HEK293T (cell line): ENCODE measurements around the gene RPS29.
A peak's percentile ranks its signal among the peaks of the same experiment; 100 is the strongest.

ENCODE experiments used
- CTCF ChIA-PET: fragments of 350-600 bp; formaldehyde crosslinking; extraction: SDS; loops from one replicate; lab custom pipeline; 2021; ENCODE audit warnings: antibody characterized with exemption, inconsistent platforms; lab: Yijun Ruan, JAX
- POLR2A ChIA-PET: fragments of 350-600 bp; formaldehyde crosslinking; extraction: SDS; loops from one replicate; lab custom pipeline; 2020; ENCODE audit warnings: antibody characterized with exemption, inconsistent platforms; lab: Yijun Ruan, JAX
- DNase-seq: peaks from one replicate; pipeline ENCODE4 v3.0.0; 2012; ENCODE audit warnings: mixed read lengths; ENCODE audit errors: extremely low spot score
- ARNT ChIP-seq: fragments of 450-650 bp; IDR thresholded peaks from 2 replicates; pipeline ENCODE4 v1.6.1; 2017; ENCODE audit warnings: mild to moderate bottlenecking
- BHLHE40 ChIP-seq: fragments of 450-650 bp; IDR thresholded peaks from 2 replicates; pipeline ENCODE4 v1.6.1; 2016; ENCODE audit warnings: mild to moderate bottlenecking, moderate library complexity, borderline replicate concordance
- CTBP1 ChIP-seq: fragments of 450-650 bp; IDR thresholded peaks from 2 replicates; pipeline ENCODE4 v1.6.1; 2016; ENCODE audit warnings: borderline replicate concordance
- ELF4 ChIP-seq: fragments of 450-650 bp; IDR thresholded peaks from 2 replicates; pipeline ENCODE4 v1.6.1; 2017; ENCODE audit warnings: antibody characterized with exemption
- FOXA1 ChIP-seq: fragments of 450-650 bp; IDR thresholded peaks from 2 replicates; pipeline ENCODE4 v1.6.1; 2016; ENCODE audit warnings: mild to moderate bottlenecking
- FOXK2 ChIP-seq: fragments of 450-650 bp; IDR thresholded peaks from 2 replicates; pipeline ENCODE4 v1.6.1; 2016; ENCODE audit warnings: mild to moderate bottlenecking
- FOXM1 ChIP-seq: fragments of 450-650 bp; IDR thresholded peaks from 2 replicates; pipeline ENCODE4 v1.6.1; 2017; ENCODE audit warnings: mild to moderate bottlenecking, borderline replicate concordance
- HDGF ChIP-seq: fragments of 450-650 bp; IDR thresholded peaks from 2 replicates; pipeline ENCODE4 v1.6.1; 2017; ENCODE audit warnings: antibody characterized with exemption, borderline replicate concordance
- L3MBTL2 ChIP-seq: fragments of 450-650 bp; conservative IDR thresholded peaks from 2 replicates; pipeline ENCODE4 v1.6.1; 2016; ENCODE audit warnings: mild to moderate bottlenecking
- LEF1 ChIP-seq: fragments of 450-650 bp; IDR thresholded peaks from 2 replicates; pipeline ENCODE4 v1.6.1; 2017; ENCODE audit warnings: mild to moderate bottlenecking, borderline replicate concordance
- NFRKB ChIP-seq: fragments of 450-650 bp; IDR thresholded peaks from 2 replicates; pipeline ENCODE4 v1.6.1; 2016; ENCODE audit warnings: mild to moderate bottlenecking, moderate library complexity
- SP1 ChIP-seq: fragments of 450-650 bp; IDR thresholded peaks from 2 replicates; pipeline ENCODE4 v1.6.1; 2017
- SUZ12 ChIP-seq: fragments of 450-650 bp; IDR thresholded peaks from 2 replicates; pipeline ENCODE4 v1.6.1; 2016; ENCODE audit warnings: mild to moderate bottlenecking
- TARDBP ChIP-seq: fragments of 450-650 bp; IDR thresholded peaks from 2 replicates; pipeline ENCODE4 v1.6.1; 2016
- ZNF384 ChIP-seq: fragments of 450-650 bp; IDR thresholded peaks from 2 replicates; pipeline ENCODE4 v1.6.1; 2016
- TF ChIP-seq, protein P1 (sequence below): fragments of 450-650 bp; IDR thresholded peaks from 2 replicates; pipeline ENCODE4 v1.6.1; 2016

RPS29 gene

GRCh38 chr14:49607583-49607982 lies 21.4 kb upstream of the RPS29 start:
- TF ChIP-seq, protein P1, sequence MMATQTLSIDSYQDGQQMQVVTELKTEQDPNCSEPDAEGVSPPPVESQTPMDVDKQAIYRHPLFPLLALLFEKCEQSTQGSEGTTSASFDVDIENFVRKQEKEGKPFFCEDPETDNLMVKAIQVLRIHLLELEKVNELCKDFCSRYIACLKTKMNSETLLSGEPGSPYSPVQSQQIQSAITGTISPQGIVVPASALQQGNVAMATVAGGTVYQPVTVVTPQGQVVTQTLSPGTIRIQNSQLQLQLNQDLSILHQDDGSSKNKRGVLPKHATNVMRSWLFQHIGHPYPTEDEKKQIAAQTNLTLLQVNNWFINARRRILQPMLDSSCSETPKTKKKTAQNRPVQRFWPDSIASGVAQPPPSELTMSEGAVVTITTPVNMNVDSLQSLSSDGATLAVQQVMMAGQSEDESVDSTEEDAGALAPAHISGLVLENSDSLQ, result no peak
- TF ChIP-seq HDGF (no peak), ARNT (no peak), FOXM1 (no peak), NFRKB (no peak), SUZ12 (no peak), SP1 (no peak), ZNF384 (no peak), TARDBP (no peak), ELF4 (no peak), LEF1 (no peak), CTBP1 (no peak)
- CTCF ChIA-PET, result no interaction called here
- no peak for DNase-seq
- POLR2A ChIA-PET, result interaction anchor here (1.6 kb wide), 1 partner anchor 13 kb away, joined by 7 read pairs; the partner anchor contains the start of genes MGAT2 and RPL36AL

GRCh38 chr14:49598485-49599300 lies 12.5 kb upstream of the RPS29 start, which contains the start of gene LRR1:
LRR1 (plus strand) TSS chr14:49598940; CDS start chr14:49599021, 81 bp downstream.
- peak; percentile 66 for DNase-seq
- POLR2A ChIA-PET, result interaction anchor here (1.0 to 3.3 kb wide), 9 partner anchors 12 to 254 kb away, joined by 3 to 37 read pairs (median 6); partner anchors contain the start of genes DNAAF2, KLHDC2, MGAT2 and NEMF
- no peak for TF ChIP-seq LEF1
- no peak for TF ChIP-seq SUZ12
- TF ChIP-seq L3MBTL2, result peak; percentile 84
- no peak for TF ChIP-seq NFRKB
- peak; percentile 39; the same call in 1 of the 2 replicates for TF ChIP-seq FOXM1
- TF ChIP-seq ELF4, result peak; percentile 24; the same call in 1 of the 2 replicates
- no peak for TF ChIP-seq ZNF384
- TF ChIP-seq, protein P1, result peak; percentile 74
- TF ChIP-seq CTBP1, result no peak
- TF ChIP-seq BHLHE40, result no peak
- CTCF ChIA-PET, result interaction anchor here (1.5 kb wide), 1 partner anchor 11 kb away, joined by 7 read pairs; no protein-coding TSS in a partner anchor

DNA sequence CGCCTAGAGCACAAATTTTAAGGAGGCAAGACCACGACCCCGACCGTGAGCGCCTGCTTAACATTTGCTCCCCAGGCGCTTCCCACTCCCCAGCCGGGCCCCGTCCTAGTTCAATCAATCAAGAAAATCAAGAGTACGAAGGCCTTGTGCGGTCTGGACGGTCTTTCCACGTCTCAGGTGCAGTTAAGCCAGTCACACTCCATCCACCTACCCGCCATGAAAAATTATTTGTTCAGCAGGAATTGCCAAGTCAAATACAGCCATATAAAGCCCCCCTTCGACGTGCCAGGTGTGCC lies 12.0 kb upstream of the RPS29 start:
- ChIA-PET CTCF (interaction anchor here (0.5 to 0.9 kb wide), 2 partner anchors 11 to 34 kb away, joined by 5 to 8 read pairs; no protein-coding TSS in a partner anchor), POLR2A (interaction anchor here (1.3 to 3.3 kb wide), 7 partner anchors 12 to 254 kb away, joined by 3 to 37 read pairs (median 6); partner anchors contain the start of genes DNAAF2, KLHDC2, MGAT2 and NEMF)
- no peak for TF ChIP-seq LEF1
- no peak for TF ChIP-seq SUZ12
- no peak for TF ChIP-seq FOXA1
- TF ChIP-seq BHLHE40, result no peak
- no peak for TF ChIP-seq SP1
- TF ChIP-seq NFRKB, result no peak
- no peak for TF ChIP-seq CTBP1
- TF ChIP-seq ELF4, result no peak
- TF ChIP-seq TARDBP, result no peak
- TF ChIP-seq ARNT, result no peak
- TF ChIP-seq, protein P1, result no peak; the same call in 1 of the 2 replicates
- TF ChIP-seq L3MBTL2, result no peak
- TF ChIP-seq ZNF384, result no peak
- TF ChIP-seq HDGF, result no peak
- no peak for TF ChIP-seq FOXK2
- no peak for TF ChIP-seq FOXM1
- no peak for DNase-seq

- POLR2A ChIA-PET, result interaction anchor here (1.1 to 3.3 kb wide), 7 partner anchors 9 to 406 kb away, joined by 3 to 40 read pairs (median 6); partner anchors contain the start of genes MGAT2, POLE2, RPL36AL and RPS29
- CTCF ChIA-PET, result interaction anchor here (2.7 kb wide), 1 partner anchor 8 kb away, joined by 16 read pairs; the partner anchor contains the start of gene RPS29
- TF ChIP-seq CTBP1 (no peak), SP1 (no peak), FOXM1 (no peak), NFRKB (no peak), ELF4 (no peak), SUZ12 (no peak), TARDBP (no peak), FOXK2 (no peak), ZNF384 (no peak), HDGF (no peak), BHLHE40 (no peak), FOXA1 (no peak), LEF1 (no peak)
- TF ChIP-seq, protein P1, result no peak
- peak; percentile 31 for DNase-seq
Measured at GRCh38 chr14:49594347-49595091, 8.3 kb upstream of the RPS29 start.
